Heart right ventricle (tissue), 16 donors: ENCODE data around the gene CACNB2. TPM values are rescaled to one million over a fixed set of nuclear protein-coding genes. Genes with fewer than 3 reads are reported as not detected.
A peak's percentile ranks its signal among the peaks of the same experiment; 100 is the strongest.

ENCODE experiments used
- ATAC-seq, 8 donors: fragments of 200-7000 bp; cut with Tn5 transposase; one replicate each; pipeline ENCODE4 v1.9.1; 2020; ENCODE audit warnings: mild to moderate bottlenecking in 8 of 8, moderate library complexity in 8 of 8, moderate number of reproducible peaks in 1 of 8
- DNase-seq, 2 donors: peaks; one replicate each; pipeline ENCODE4 v3.0.0-alpha.2; 2020
- H3K27ac ChIP-seq, 10 donors: fragments of 200-600 bp; sonication (generic) in 2 of 10; one replicate each; pipeline versions ENCODE4 v1.5.0 to v1.8.0; 2020 to 2022; ENCODE audit warnings: mild to moderate bottlenecking in 3 of 10
- H3K27me3 ChIP-seq, 7 donors: fragments of 200-600 bp; one replicate each; pipeline ENCODE4 v1.8.0; 2021 to 2022; ENCODE audit warnings: mild to moderate bottlenecking in 2 of 7
- H3K36me3 ChIP-seq, 9 donors: fragments of 200-600 bp; sonication (generic) in 1 of 9; one replicate each; pipeline versions ENCODE4 v1.5.0 to v1.8.0; 2020 to 2022; ENCODE audit warnings: mild to moderate bottlenecking in 2 of 9
- H3K4me1 ChIP-seq, 9 donors: fragments of 200-600 bp; sonication (generic) in 1 of 9; one replicate each; pipeline versions ENCODE4 v1.5.0 to v1.8.0; 2020 to 2022; ENCODE audit warnings: mild to moderate bottlenecking in 4 of 9
- H3K4me3 ChIP-seq, 10 donors: fragments of 200-600 bp; sonication (generic) in 2 of 10; one replicate each; pipeline versions ENCODE4 v1.5.0 to v1.8.0; 2020 to 2022; ENCODE audit warnings: mild to moderate bottlenecking in 7 of 10, moderate library complexity in 2 of 10
- H3K9me3 ChIP-seq, 11 donors: fragments of 200-600 bp in 10 of 11; sonication (generic) in 2 of 11; one replicate each; pipeline versions ENCODE4 v1.5.0 to v1.8.0; 2013 to 2022; ENCODE audit warnings: mild to moderate bottlenecking in 2 of 11, control low read depth in 1 of 11, moderate library complexity in 1 of 11
- CTCF ChIP-seq, 9 donors: fragments of 200-600 bp; sonication (generic) in 2 of 9; IDR thresholded peaks; one replicate each; pipeline versions ENCODE4 v1.5.0 to v1.8.0; 2021 to 2022; ENCODE audit warnings: antibody characterized with exemption in 9 of 9, mild to moderate bottlenecking in 5 of 9, moderate library complexity in 1 of 9
- WGBS, 2 donors: extraction: QIAGEN DNeasy Blood & Tissue Kit; methylation state at CpG; one replicate each; pipeline ENCODE4 v1.1.7; 2013; ENCODE audit warnings: inconsistent platforms in 1 of 2; 5-methylcytosine and 5-hydroxymethylcytosine counted together
- intact Hi-C, 10 donors: fragments of 100-400 bp; cut with DNase I; formaldehyde crosslinking; loops; one replicate each; pipeline versions ENCODE4 v1.11.1 to v1.14.2; 2022
- polyA plus RNA-seq, 2 donors: library from polyadenylated mRNA; stranded (reverse); fragments of 200-250 nt; gene quantifications; one replicate each; pipeline ENCODE4 v1.2.3, GENCODE V29; 2013
- total RNA-seq, 10 donors: library from RNA; stranded (reverse); fragmentation: NEBNext Ultra II Directional in 3 of 10; extraction: Animal tissue kit (Norgen Biotek cat#: 25700) in 3 of 10; gene quantifications; one replicate each; pipeline versions ENCODE4 v1.2.1 to v1.2.4, GENCODE V29; 2021 to 2023
- donor health status: Arrhythmogenic right ventricular cardiomyopathy.
- donor health status: ischemic (EF 13 %, LVEDD 7.1; RV severe dilation, severe dysfunction).
- donor health status: healthy with polysubstance abuse.
- donor health status: DM: no; HTN: yes; CAD: no.
- donor health status: DM: no; HTN: no; CAD: no.
- donor health status: ischemic (EF 25% LVEDD 6.9; RV normal size, moderate dysfunction).
- donor health status: ischemic (EF 25% LVEDD 5.7; RV mildly dilated, moderate dysfunction).
- donor health status: healthy.
- donor health status: DM: yes; HTN: yes; CAD: no.
- donor health status: Ischemic cardiomyopathy.
- donor health status: ischemic (EF 35%, LVEDD 5.7; RV mildly dilated, moderate dysfunction).
- donor health status: nonischemic (EF 11% LVEDD 7.7; RV severe dilation, severe dysfunction).
- donor health status: DM: yes; HTN: yes; CAD: no.
- donor health status: PGD.
- donor health status: ischemic (EF 29% LVEDD 5.4; RV normal size, mild dysfunction).
- donor health status: nonischemic (EF 23%, LVEDD 6.1; RV moderate dilation, normal function).

CACNB2 gene
- total and polyA plus RNA-seq, 12 donors = 8.9 to 71.1 (median 36.7) TPM

- intact Hi-C loops = no loop called here
Observed at GRCh38 chr10:18455086-18455884, 315.1 kb downstream of the CACNB2 start.

GRCh38 chr10:18456984-18457383 is 316.8 kb downstream of the CACNB2 start:
- Histone ChIP-seq H3K4me1 (peaks cover 0 to 24% (median 4%) of the 10 kb centered on the region in 9 donors), H3K36me3 (no peaks in the 10 kb centered on the region), H3K9me3 (no peaks in the 10 kb centered on the region), H3K27ac (peak overlapping the region in 3 of 10 donors; percentile 5 to 43 (median 10)), H3K27me3 (no peaks in the 10 kb centered on the region), H3K4me3 (no peak overlapping the region)
- no peak for ATAC-seq
- intact Hi-C loops = no loop called here
- 97 to 100% methylated on average over 3 of the region's 3 CpGs for WGBS, 2 donors
- DNase-seq = no peak
- no peak for TF ChIP-seq CTCF (IDR thresholded peaks at IDR 0.05)

More at GRCh38 chr10:18455086-18455884, 315.1 kb downstream of the CACNB2 start:
- H3K27ac ChIP-seq = peak overlapping the region in 4 of 10 donors; percentile 16 to 59 (median 39)
- peaks cover 0 to 18% (median 2%) of the 10 kb centered on the region in 9 donors for H3K4me1 ChIP-seq
- no peak for TF ChIP-seq CTCF (IDR thresholded peaks at IDR 0.05)
- H3K4me3 ChIP-seq = no peak overlapping the region
- H3K36me3 ChIP-seq = no peaks in the 10 kb centered on the region
- 24 to 43% methylated on average over 1 of the region's 1 CpG for WGBS, 2 donors
- H3K9me3 ChIP-seq = no peaks in the 10 kb centered on the region
- ATAC-seq (peak in 3 of 8 donors; percentile 7 to 58 (median 15)), DNase-seq (no peak)
- H3K27me3 ChIP-seq = no peaks in the 10 kb centered on the region

GRCh38 chr10:18460032-18460431 is 319.8 kb downstream of the CACNB2 start:
- intact Hi-C loops = loop anchor here in 3 of 10 donors (10.0 kb wide), 1 partner anchor 115 kb away; no protein-coding TSS in a partner anchor
- no peak for TF ChIP-seq CTCF (IDR thresholded peaks at IDR 0.05)
- 84 to 86% methylated on average over 2 of the region's 2 CpGs for WGBS, 2 donors
- H3K4me3 ChIP-seq = no peak overlapping the region
- peak overlapping the region in 1 of 10 donors; percentile 22 for H3K27ac ChIP-seq
- ATAC-seq (no peak), DNase-seq (no peak)
- peaks cover 0 to 33% (median 5%) of the 10 kb centered on the region in 9 donors for H3K4me1 ChIP-seq
- no peaks in the 10 kb centered on the region for H3K27me3 ChIP-seq
- no peaks in the 10 kb centered on the region for H3K9me3 ChIP-seq
- no peaks in the 10 kb centered on the region for H3K36me3 ChIP-seq

GRCh38 chr10:18463673-18464211 is 323.5 kb downstream of the CACNB2 start:
- ATAC-seq = peak; percentile 65 to 91 (median 84)
- intact Hi-C loops = loop anchor here in 3 of 10 donors (10.0 kb wide), 1 partner anchor 119 kb away; no protein-coding TSS in a partner anchor
- Histone ChIP-seq H3K9me3 (no peaks in the 10 kb centered on the region), H3K36me3 (no peaks in the 10 kb centered on the region), H3K4me3 (no peak overlapping the region), H3K27ac (peak overlapping the region; percentile 44 to 82 (median 72)), H3K4me1 (peaks cover 0 to 32% (median 8%) of the 10 kb centered on the region in 9 donors), H3K27me3 (no peaks in the 10 kb centered on the region)
- WGBS, 2 donors = 38 to 51% methylated on average over 5 of the region's 5 CpGs
- no peak for TF ChIP-seq CTCF (IDR thresholded peaks at IDR 0.05)
- DNase-seq = peak; percentile 29 to 30
